Fibroblast of lung (primary cell): ENCODE results near the gene GJA5.

Source experiments
- EZH2 ChIP-seq: IDR thresholded peaks from 2 replicates; pipeline ENCODE4 v1.5.1; 2012; ENCODE audit warnings: low read length, control low read depth, mild to moderate bottlenecking; ENCODE audit errors: missing control alignments
- TF ChIP-seq, protein P1 (sequence below), 2 donors: IDR thresholded peaks in 1 of 2; conservative IDR thresholded peaks in 1 of 2; 1 replicate in 1 of 2; 2 replicates in 1 of 2; pipeline ENCODE4 v1.5.1; 2011 to 2012; ENCODE audit warnings: low read length in 2 of 2, control low read depth in 1 of 2, inconsistent platforms in 1 of 2, low read depth in 1 of 2, mild to moderate bottlenecking in 1 of 2

GRCh38 chr1:147768582-147768981, 8.2 kb upstream of the GJA5 start:
- no peak for TF ChIP-seq EZH2
- TF ChIP-seq, protein P1, sequence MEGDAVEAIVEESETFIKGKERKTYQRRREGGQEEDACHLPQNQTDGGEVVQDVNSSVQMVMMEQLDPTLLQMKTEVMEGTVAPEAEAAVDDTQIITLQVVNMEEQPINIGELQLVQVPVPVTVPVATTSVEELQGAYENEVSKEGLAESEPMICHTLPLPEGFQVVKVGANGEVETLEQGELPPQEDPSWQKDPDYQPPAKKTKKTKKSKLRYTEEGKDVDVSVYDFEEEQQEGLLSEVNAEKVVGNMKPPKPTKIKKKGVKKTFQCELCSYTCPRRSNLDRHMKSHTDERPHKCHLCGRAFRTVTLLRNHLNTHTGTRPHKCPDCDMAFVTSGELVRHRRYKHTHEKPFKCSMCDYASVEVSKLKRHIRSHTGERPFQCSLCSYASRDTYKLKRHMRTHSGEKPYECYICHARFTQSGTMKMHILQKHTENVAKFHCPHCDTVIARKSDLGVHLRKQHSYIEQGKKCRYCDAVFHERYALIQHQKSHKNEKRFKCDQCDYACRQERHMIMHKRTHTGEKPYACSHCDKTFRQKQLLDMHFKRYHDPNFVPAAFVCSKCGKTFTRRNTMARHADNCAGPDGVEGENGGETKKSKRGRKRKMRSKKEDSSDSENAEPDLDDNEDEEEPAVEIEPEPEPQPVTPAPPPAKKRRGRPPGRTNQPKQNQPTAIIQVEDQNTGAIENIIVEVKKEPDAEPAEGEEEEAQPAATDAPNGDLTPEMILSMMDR (conservative IDR thresholded peaks at IDR 0.05 in 1 of 2, IDR thresholded peaks at IDR 0.05 in 1 of 2; ENCODE audit: low read depth in 1 of 2, low read length in 2 of 2), result no peak
